HCT116 (cell line): ENCODE results near the gene GIGYF1. TPM values are rescaled to one million over a fixed set of nuclear protein-coding genes. Genes with fewer than 3 reads are reported as not detected.
A peak's percentile ranks its signal among the peaks of the same experiment; 100 is the strongest.

ENCODE experiments used
- ATAC-seq: fragments of 200-7000 bp; cut with Tn5 transposase; 2 replicates; pipeline ENCODE4 v1.9.1; 2020; ENCODE audit warnings: mild to moderate bottlenecking, moderate library complexity
- BruUV-seq: library from RNA; stranded (reverse); fragments of 400-500 nt; replicated peaks from 2 replicates; lab custom pipeline; 2021; lab: Mats Ljungman, UMichigan
- CTCF ChIA-PET: fragments of 300-600 bp; sonication (Branson Sonifier 250); formaldehyde crosslinking; loops from one replicate; lab custom pipeline; 2021; ENCODE audit warnings: antibody characterized with exemption; lab: Charles Lee
- POLR2A ChIA-PET: fragments of 300-600, 350-600 bp; sonication (Branson Sonifier 250); formaldehyde crosslinking; loops from one replicate; lab custom pipeline; 2021; ENCODE audit warnings: antibody characterized with exemption; lab: Charles Lee
- RAD21 ChIA-PET, 2 experiments: fragments of 300-600 bp; sonication (Branson Sonifier 250); formaldehyde crosslinking; loops; one replicate each; lab custom pipeline; 2023; ENCODE audit warnings: low total read pairs in 2 of 2; ENCODE audit not compliant: uncharacterized antibody in 2 of 2, unreplicated experiment in 2 of 2, low non-redundant PET in 1 of 2; lab: Charles Lee
- DNase-seq: peaks from one replicate; pipeline ENCODE4 v3.0.0-alpha.2; 2010; ENCODE audit warnings: low read depth, low spot score
- H2AFZ ChIP-seq: fragments of 200-600 bp; shearing (Covaris generic), sonication (generic); 2 replicates; pipeline ENCODE4 v1.6.1; 2017; ENCODE audit warnings: low read depth, mixed run types, mixed read lengths, antibody characterized with exemption, low read length; ENCODE audit not compliant: poor library complexity, severe bottlenecking
- H3K27ac ChIP-seq: 2 replicates; pipeline ENCODE4 v1.5.1; 2012; ENCODE audit warnings: low read depth, low read length
- H3K27me3 ChIP-seq: fragments of 200-600 bp; sonication (generic); 2 replicates; pipeline ENCODE4 v1.6.1; 2016; ENCODE audit warnings: mixed run types, low read length, mixed read lengths; ENCODE audit not compliant: insufficient read depth
- H3K36me3 ChIP-seq, 2 experiments: fragments of 200-500 bp in 1 of 2; fragments of 200-600 bp in 1 of 2; sonication (Bioruptor generic) in 1 of 2; sonication (generic) in 1 of 2; 2 replicates each; pipeline versions ENCODE4 v1.5.1 to v1.6.1; 2014 to 2016; ENCODE audit warnings: low read length in 2 of 2, inconsistent platforms in 1 of 2, mixed read lengths in 1 of 2, mixed run types in 1 of 2; ENCODE audit not compliant: insufficient read depth in 2 of 2, control insufficient read depth in 1 of 2
- H3K4me1 ChIP-seq, 2 experiments: fragments of 200-600 bp in 1 of 2; sonication (generic) in 1 of 2; 2 replicates each; pipeline versions ENCODE4 v1.5.1 to v1.6.1; 2012 to 2017; ENCODE audit warnings: low read length in 2 of 2, inconsistent platforms in 1 of 2, mild to moderate bottlenecking in 1 of 2, mixed read lengths in 1 of 2, mixed run types in 1 of 2, moderate library complexity in 1 of 2; ENCODE audit not compliant: insufficient read depth in 2 of 2, control insufficient read depth in 1 of 2
- H3K4me2 ChIP-seq: fragments of 200-600 bp; sonication (generic); 2 replicates; pipeline ENCODE4 v1.6.1; 2017; ENCODE audit warnings: mixed run types, low read length, mixed read lengths
- H3K4me3 ChIP-seq, 2 experiments: fragments of 200-600 bp in 1 of 2; sonication (generic) in 1 of 2; replicated peaks in 1 of 2; 2 replicates each; pipeline ENCODE4 v1.5.1; 2011 to 2016; ENCODE audit warnings: low read length in 2 of 2, control low read depth in 1 of 2, low read depth in 1 of 2, mild to moderate bottlenecking in 1 of 2, mixed read lengths in 1 of 2, mixed run types in 1 of 2
- H3K79me2 ChIP-seq: fragments of 200-600 bp; sonication (generic); 2 replicates; pipeline ENCODE4 v1.6.1; 2017; ENCODE audit warnings: mild to moderate bottlenecking, mixed run types, low read length, moderate library complexity, mixed read lengths; ENCODE audit not compliant: insufficient read depth
- H3K9ac ChIP-seq: fragments of 200-600 bp; sonication (generic); 2 replicates; pipeline ENCODE4 v1.6.1; 2016; ENCODE audit warnings: low read length, mixed read lengths
- H3K9me2 ChIP-seq: fragments of 200-600 bp; sonication (generic), shearing (Covaris generic); 2 replicates; pipeline ENCODE4 v1.6.1; 2017; ENCODE audit warnings: mixed run types, mild to moderate bottlenecking, moderate library complexity; ENCODE audit not compliant: insufficient read depth
- H3K9me3 ChIP-seq, 2 experiments: fragments of 200-500 bp in 1 of 2; fragments of 200-600 bp in 1 of 2; sonication (Bioruptor generic) in 1 of 2; sonication (generic) in 1 of 2; 2 replicates each; pipeline ENCODE4 v1.6.1; 2014 to 2017; ENCODE audit warnings: low read length in 2 of 2, mixed read lengths in 2 of 2, inconsistent platforms in 1 of 2, low read depth in 1 of 2, mild to moderate bottlenecking in 1 of 2, mixed run types in 1 of 2, moderate library complexity in 1 of 2; ENCODE audit not compliant: control insufficient read depth in 1 of 2, insufficient read depth in 1 of 2
- H4K20me1 ChIP-seq: fragments of 200-600 bp; sonication (generic), shearing (Covaris generic); 2 replicates; pipeline ENCODE4 v1.6.1; 2017; ENCODE audit warnings: mixed run types, mild to moderate bottlenecking, moderate library complexity; ENCODE audit not compliant: insufficient read depth
- CBX3 ChIP-seq: IDR thresholded peaks from 2 replicates; pipeline ENCODE4 v1.6.1; 2012; ENCODE audit warnings: low read depth
- EZH2 ChIP-seq: fragments of 200-600 bp; sonication (generic); IDR thresholded peaks from 2 replicates; pipeline ENCODE4 v1.6.1; 2017; ENCODE audit warnings: antibody characterized with exemption, mixed run types
- JUND ChIP-seq: IDR thresholded peaks from 2 replicates; pipeline ENCODE4 v1.6.1; 2012
- MAX ChIP-seq: IDR thresholded peaks from 2 replicates; pipeline ENCODE4 v1.6.1; 2012
- RAD21 ChIP-seq: IDR thresholded peaks from 2 replicates; pipeline ENCODE4 v1.6.1; 2012; ENCODE audit warnings: low read depth, mild to moderate bottlenecking
- REST ChIP-seq: IDR thresholded peaks from 2 replicates; pipeline ENCODE4 v1.6.1; 2012; ENCODE audit warnings: low read depth
- SIN3A ChIP-seq: IDR thresholded peaks from 2 replicates; pipeline ENCODE4 v1.6.1; 2012; ENCODE audit warnings: low read depth
- YY1 ChIP-seq: IDR thresholded peaks from 2 replicates; pipeline ENCODE4 v1.6.1; 2011; ENCODE audit warnings: low read length, low read depth, moderate library complexity, mild to moderate bottlenecking; ENCODE audit not compliant: insufficient replicate concordance; ENCODE audit errors: extremely low read depth
- ZFX ChIP-seq: fragments of 450-650 bp; IDR thresholded peaks from 2 replicates; pipeline ENCODE4 v1.6.1; 2017
- intact Hi-C: fragments of 100-400 bp; cut with micrococcal nuclease; formaldehyde crosslinking; loops from 2 replicates; pipeline ENCODE4 v1.10.0; 2022
- total RNA-seq: library from RNA; stranded (reverse); gene quantifications from one replicate; pipeline ENCODE4 v1.2.1, GENCODE V29; 2021; ENCODE audit not compliant: unreplicated experiment
- TF ChIP-seq, protein P1 (sequence below): IDR thresholded peaks from 2 replicates; pipeline ENCODE4 v1.6.1; 2012
- TF ChIP-seq, protein P2 (sequence below): IDR thresholded peaks from 2 replicates; pipeline ENCODE4 v1.6.1; 2011; ENCODE audit warnings: mild to moderate bottlenecking, low read length, moderate library complexity; ENCODE audit not compliant: insufficient replicate concordance; ENCODE audit errors: extremely low read depth

The GIGYF1 gene
- total RNA-seq, 1 experiment from 2014 or later: 59.7 TPM

GRCh38 chr7:100693312-100694097 is 545 bp downstream of the GIGYF1 start:
- H3K4me1 ChIP-seq: peaks cover 18 to 33% of the 10 kb centered on the region in 2 experiments; a peak in 3 of 4 replicates
- POLR2A ChIA-PET: interaction anchor here (0.7 to 1.6 kb wide), 3 partner anchors 12 to 214 kb away, joined by 3 read pairs; partner anchors contain the start of genes FBXO24, LRCH4, POP7 and TSC22D4
- H3K4me3 ChIP-seq: peak overlapping the region; percentile 87 to 89
- H4K20me1 ChIP-seq: no peaks in the 10 kb centered on the region
- H3K79me2 ChIP-seq: peaks cover 52% of the 10 kb centered on the region
- H3K36me3 ChIP-seq: peaks cover 2 to 7% of the 10 kb centered on the region in 2 experiments; a peak in 2 of 4 replicates
- H3K4me2 ChIP-seq: peak overlapping the region; percentile 74
- CTCF ChIA-PET: interaction anchor here (0.6 to 5.1 kb wide), 7 partner anchors 9 to 225 kb away, joined by 3 to 25 read pairs (median 3); partner anchors contain the start of genes MOSPD3 and POP7
- H3K9me2 ChIP-seq: no peaks in the 10 kb centered on the region
- H3K27me3 ChIP-seq: no peaks in the 10 kb centered on the region
- BruUV-seq: no TSS peak
- H3K9me3 ChIP-seq: no peaks in the 10 kb centered on the region
- intact Hi-C loops: loop anchor here (5.0 kb wide), 1 partner anchor 61 kb away; no protein-coding TSS in a partner anchor
- peak; percentile 46 for ATAC-seq
- RAD21 ChIA-PET: no interaction called here
- no peak for DNase-seq
- peak overlapping the region; percentile 90 for H3K27ac ChIP-seq
- H2AFZ ChIP-seq: no peak overlapping the region
- TF ChIP-seq ZFX (peak; percentile 65; the same call in 1 of the 2 replicates), EZH2 (no peak)
- peak overlapping the region; percentile 92 for H3K9ac ChIP-seq

- no peak for TF ChIP-seq JUND
- no peak for TF ChIP-seq RAD21
- no peak for TF ChIP-seq YY1
- TF ChIP-seq SIN3A: no peak
- TF ChIP-seq MAX: no peak
- TF ChIP-seq, protein P1, sequence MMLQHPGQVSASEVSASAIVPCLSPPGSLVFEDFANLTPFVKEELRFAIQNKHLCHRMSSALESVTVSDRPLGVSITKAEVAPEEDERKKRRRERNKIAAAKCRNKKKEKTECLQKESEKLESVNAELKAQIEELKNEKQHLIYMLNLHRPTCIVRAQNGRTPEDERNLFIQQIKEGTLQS: no peak
- no peak for TF ChIP-seq CBX3
- TF ChIP-seq REST: no peak
- TF ChIP-seq, protein P2, sequence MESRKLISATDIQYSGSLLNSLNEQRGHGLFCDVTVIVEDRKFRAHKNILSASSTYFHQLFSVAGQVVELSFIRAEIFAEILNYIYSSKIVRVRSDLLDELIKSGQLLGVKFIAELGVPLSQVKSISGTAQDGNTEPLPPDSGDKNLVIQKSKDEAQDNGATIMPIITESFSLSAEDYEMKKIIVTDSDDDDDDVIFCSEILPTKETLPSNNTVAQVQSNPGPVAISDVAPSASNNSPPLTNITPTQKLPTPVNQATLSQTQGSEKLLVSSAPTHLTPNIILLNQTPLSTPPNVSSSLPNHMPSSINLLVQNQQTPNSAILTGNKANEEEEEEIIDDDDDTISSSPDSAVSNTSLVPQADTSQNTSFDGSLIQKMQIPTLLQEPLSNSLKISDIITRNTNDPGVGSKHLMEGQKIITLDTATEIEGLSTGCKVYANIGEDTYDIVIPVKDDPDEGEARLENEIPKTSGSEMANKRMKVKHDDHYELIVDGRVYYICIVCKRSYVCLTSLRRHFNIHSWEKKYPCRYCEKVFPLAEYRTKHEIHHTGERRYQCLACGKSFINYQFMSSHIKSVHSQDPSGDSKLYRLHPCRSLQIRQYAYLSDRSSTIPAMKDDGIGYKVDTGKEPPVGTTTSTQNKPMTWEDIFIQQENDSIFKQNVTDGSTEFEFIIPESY: no peak
- Histone ChIP-seq H3K9me3 (no peaks in the 10 kb centered on the region), H3K4me1 (peaks cover 18 to 33% of the 10 kb centered on the region in 2 experiments; a peak in 3 of 4 replicates), H3K27ac (peak overlapping the region; percentile 90; the same call in 1 of the 2 replicates), H3K36me3 (peaks cover 10 to 15% of the 10 kb centered on the region in 2 experiments; a peak in 3 of 4 replicates), H4K20me1 (no peaks in the 10 kb centered on the region), H3K9me2 (no peaks in the 10 kb centered on the region), H3K9ac (peak overlapping the region; percentile 92), H3K27me3 (no peaks in the 10 kb centered on the region), H3K4me3 (peak overlapping the region; percentile 87 to 89), H3K4me2 (peak overlapping the region; percentile 74), H3K79me2 (peaks cover 61% of the 10 kb centered on the region), H2AFZ (no peak overlapping the region)
- no peak for DNase-seq
- CTCF ChIA-PET: interaction anchor here (1.2 to 5.1 kb wide), 6 partner anchors 10 to 133 kb away, joined by 3 to 25 read pairs (median 4); partner anchors contain the start of gene POP7
- no peak for ATAC-seq
- RAD21 ChIA-PET: no interaction called here
- intact Hi-C loops: loop anchor here (5.0 kb wide), 1 partner anchor 60 kb away; no protein-coding TSS in a partner anchor
- BruUV-seq: no TSS peak
- POLR2A ChIA-PET: no interaction called here
These were observed 1.5 kb downstream of the GIGYF1 start for GRCh38 chr7:100692578-100692961.
